HG03025 (cell line): ENCODE results near the gene PLEKHJ1.
A peak's percentile ranks its signal among the peaks of the same experiment; 100 is the strongest.

Experiments
- ATAC-seq: cut with Tn5 transposase; IDR thresholded peaks from one replicate; pipeline ENCODE4 v1.9.1; 2021; ENCODE audit warnings: mild to moderate bottlenecking, moderate library complexity; ENCODE audit not compliant: unreplicated experiment, low FRiP score

Gene PLEKHJ1

GRCh38 chr19:2237051-2237868 is 1.1 kb upstream of the PLEKHJ1 start:
- ATAC-seq, result no peak

GRCh38 chr19:2236064-2236313 is 140 bp downstream of the PLEKHJ1 start:
- ATAC-seq, result peak; percentile 24

GRCh38 chr19:2235381-2236063 is 607 bp downstream of the PLEKHJ1 start:
- ATAC-seq, result peak; percentile 10

- no peak for ATAC-seq
Measured at GRCh38 chr19:2234996-2235380, 1.1 kb downstream of the PLEKHJ1 start.

- ATAC-seq, result no peak
Measured at GRCh38 chr19:2233601-2234280, 2.4 kb downstream of the PLEKHJ1 start.

- no peak for ATAC-seq
Measured at GRCh38 chr19:2232286-2233151, 3.6 kb downstream of the PLEKHJ1 start.

- no peak for ATAC-seq
Measured at GRCh38 chr19:2231621-2232221, 4.4 kb downstream of the PLEKHJ1 start.

- no peak for ATAC-seq
Measured at GRCh38 chr19:2230807-2231533, 5.2 kb downstream of the PLEKHJ1 start.

GRCh38 chr19:2230033-2230531 is 6.0 kb downstream of the PLEKHJ1 start:
- no peak for ATAC-seq

- ATAC-seq, result no peak
Measured at GRCh38 chr19:2229103-2230032, 6.8 kb downstream of the PLEKHJ1 start.

GRCh38 chr19:2228157-2229030 is 7.7 kb downstream of the PLEKHJ1 start:
- no peak for ATAC-seq

GRCh38 chr19:2227415-2228156 is 8.5 kb downstream of the PLEKHJ1 start:
- ATAC-seq, result no peak

GRCh38 chr19:2226840-2227360 is 9.2 kb downstream of the PLEKHJ1 start:
- ATAC-seq, result no peak

- no peak for ATAC-seq
Measured at GRCh38 chr19:2226051-2226839, 9.9 kb downstream of the PLEKHJ1 start.

- no peak for ATAC-seq
Measured at GRCh38 chr19:2225415-2226050, 10.6 kb downstream of the PLEKHJ1 start.
